Measurements from ENCODE around the gene ANKH.

Gene ANKH

GRCh38 chr5:14914193-14914592 lies 42.6 kb upstream of the ANKH start:
- no peak overlapping the region for H3K4me3 ChIP-seq (ENCODE audit: control insufficient read depth, low read depth, low read length)
- TF ChIP-seq CTCF (IDR thresholded peaks at IDR 0.05; ENCODE audit: control insufficient read depth, insufficient read depth, low read depth, low read length, missing control alignments) = no peak
- no peak for DNase-seq (ENCODE audit: low read depth)

GRCh38 chr5:14913096-14913495 lies 41.5 kb upstream of the ANKH start:
- no peak overlapping the region for H3K4me3 ChIP-seq (ENCODE audit: control insufficient read depth, low read depth, low read length)
- TF ChIP-seq CTCF (IDR thresholded peaks at IDR 0.05; ENCODE audit: control insufficient read depth, insufficient read depth, low read depth, low read length, missing control alignments) = no peak
- DNase-seq (ENCODE audit: low read depth) = peak; percentile 88

GRCh38 chr5:14912206-14912605 lies 40.6 kb upstream of the ANKH start:
- no peak overlapping the region for H3K4me3 ChIP-seq (ENCODE audit: control insufficient read depth, low read depth, low read length)
- TF ChIP-seq CTCF (IDR thresholded peaks at IDR 0.05; ENCODE audit: control insufficient read depth, insufficient read depth, low read depth, low read length, missing control alignments) = no peak
- DNase-seq (ENCODE audit: low read depth) = no peak

GRCh38 chr5:14909369-14909768 lies 37.8 kb upstream of the ANKH start:
- DNase-seq (ENCODE audit: low read depth) = no peak
- TF ChIP-seq CTCF (IDR thresholded peaks at IDR 0.05; ENCODE audit: control insufficient read depth, insufficient read depth, low read depth, low read length, missing control alignments) = no peak
- H3K4me3 ChIP-seq (ENCODE audit: control insufficient read depth, low read depth, low read length) = no peak overlapping the region

GRCh38 chr5:14908172-14908571 lies 36.6 kb upstream of the ANKH start:
- TF ChIP-seq CTCF (IDR thresholded peaks at IDR 0.05; ENCODE audit: control insufficient read depth, insufficient read depth, low read depth, low read length, missing control alignments) = no peak
- DNase-seq (ENCODE audit: low read depth) = no peak
- H3K4me3 ChIP-seq (ENCODE audit: control insufficient read depth, low read depth, low read length) = no peak overlapping the region

- H3K4me3 ChIP-seq (ENCODE audit: control insufficient read depth, low read depth, low read length) = no peak overlapping the region
- no peak for DNase-seq (ENCODE audit: low read depth)
- TF ChIP-seq CTCF (IDR thresholded peaks at IDR 0.05; ENCODE audit: control insufficient read depth, insufficient read depth, low read depth, low read length, missing control alignments) = no peak
Measured at GRCh38 chr5:14906628-14907027, 35.0 kb upstream of the ANKH start.
